Esophagus muscularis mucosa (tissue), 4 donors: ENCODE results near the gene L3MBTL1. TPM values are rescaled to one million over a fixed set of nuclear protein-coding genes. Genes with fewer than 3 reads are reported as not detected.

ENCODE experiments used
- DNase-seq: peaks from one replicate; pipeline ENCODE4 v3.0.0-alpha.2; 2017; ENCODE audit errors: extremely low spot score
- H3K27ac ChIP-seq, 4 donors: fragments of 200-600 bp; sonication (generic); replicated peaks in 1 of 4; 1 replicate in 3 of 4; 2 replicates in 1 of 4; pipeline ENCODE4 v1.5.1; 2016 to 2019; ENCODE audit warnings: mild to moderate bottlenecking in 1 of 4
- H3K27me3 ChIP-seq, 4 donors: fragments of 200-600 bp; sonication (generic); one replicate each; pipeline versions ENCODE4 v1.5.1 to v1.6.0; 2016 to 2019
- H3K36me3 ChIP-seq, 4 donors: fragments of 200-600 bp; sonication (generic); one replicate each; pipeline ENCODE4 v1.5.1; 2016 to 2019
- H3K4me1 ChIP-seq, 4 donors: fragments of 200-600 bp; sonication (generic); one replicate each; pipeline ENCODE4 v1.5.1; 2016 to 2019
- H3K4me3 ChIP-seq, 4 donors: fragments of 200-600 bp; sonication (generic); 1 replicate in 2 of 4; 2 replicates in 2 of 4; pipeline ENCODE4 v1.5.1; 2016 to 2019; ENCODE audit warnings: mild to moderate bottlenecking in 4 of 4, moderate library complexity in 1 of 4
- H3K9me3 ChIP-seq, 4 donors: fragments of 200-600 bp; sonication (generic); 1 replicate in 3 of 4; 2 replicates in 1 of 4; pipeline ENCODE4 v1.5.1; 2016 to 2019
- EP300 ChIP-seq: sonication (generic); formaldehyde crosslinking; IDR thresholded peaks from one replicate; pipeline ENCODE4 v1.6.1; 2017; ENCODE audit warnings: antibody characterized with exemption
- POLR2A ChIP-seq: fragments of 450-650 bp; IDR thresholded peaks from one replicate; pipeline ENCODE4 v1.6.1; 2017; ENCODE audit warnings: antibody characterized with exemption, moderate library complexity, mild to moderate bottlenecking, low read depth
- POLR2AphosphoS5 ChIP-seq, 2 donors: sonication (generic); formaldehyde crosslinking; IDR thresholded peaks; one replicate each; pipeline ENCODE4 v1.6.1; 2017; ENCODE audit warnings: antibody characterized with exemption in 2 of 2
- WGBS: methylation state at CpG from one replicate; pipeline ENCODE4 v1.1.5; 2018; 5-methylcytosine and 5-hydroxymethylcytosine counted together
- intact Hi-C: fragments of 100-400 bp; cut with DNase I; formaldehyde crosslinking; loops from one replicate; pipeline ENCODE4 v1.15.1; 2023
- total RNA-seq, 4 donors: library from RNA; depleted of rRNA; stranded (reverse); fragments of >200 nt; gene quantifications; one replicate each; pipeline versions ENCODE4 v1.1.0 to v1.2.1, GENCODE V29; 2016
- TF ChIP-seq, protein P1 (sequence below), 3 experiments: fragments of 200-600 bp in 2 of 3; fragments of 450-650 bp in 1 of 3; sonication (generic) in 2 of 3; IDR thresholded peaks; one replicate each; pipeline ENCODE4 v1.5.1; 2017 to 2019; ENCODE audit warnings: antibody characterized with exemption in 3 of 3, mild to moderate bottlenecking in 2 of 3, moderate library complexity in 1 of 3

Gene L3MBTL1
- total RNA-seq, 4 donors from 2014 or later, result 5.6 to 19.5 (median 8.5) TPM

DNA sequence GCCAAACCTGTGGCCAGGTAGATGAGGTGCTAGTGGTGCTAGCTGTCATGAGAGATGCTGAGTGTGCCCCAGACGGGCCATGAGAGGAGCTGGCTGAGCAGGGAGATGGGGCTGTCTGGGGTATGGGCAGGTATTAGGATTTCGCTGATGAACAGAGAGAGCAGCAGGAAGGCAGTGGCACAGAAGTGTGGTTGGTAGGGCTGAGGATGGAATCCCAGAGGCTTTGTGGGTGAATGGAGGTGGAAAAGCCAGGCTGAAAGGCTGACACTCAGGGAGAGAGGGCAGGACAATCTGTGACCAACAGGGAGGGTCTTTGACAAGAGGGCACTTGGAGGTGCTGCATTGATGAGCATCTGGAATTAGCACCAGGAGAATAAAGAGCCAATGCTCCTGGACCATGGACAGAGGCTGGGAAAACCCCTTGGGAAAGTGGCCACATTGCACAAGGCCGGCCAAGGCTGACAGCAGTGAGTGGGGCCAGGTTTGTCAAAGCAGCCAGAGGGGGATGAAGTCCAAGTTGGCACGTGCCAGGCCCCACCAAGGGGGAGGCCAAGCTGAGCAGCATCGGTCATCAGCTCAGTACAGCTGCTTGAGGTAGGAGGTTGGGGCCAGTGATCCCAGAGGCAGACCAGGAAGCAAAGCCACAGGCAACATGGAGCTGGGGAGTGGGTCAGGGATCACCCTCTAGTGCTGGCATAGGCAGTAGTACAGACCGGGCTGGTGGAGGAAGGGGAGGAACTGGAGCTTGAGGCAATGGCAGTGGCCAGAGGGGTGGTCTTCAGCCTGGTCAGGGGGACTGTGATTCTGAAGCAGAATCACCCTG lies 31.6 kb downstream of the L3MBTL1 start:
- intact Hi-C loops, result no loop called here
- peaks cover 0 to 58% (median 39%) of the 10 kb centered on the region in 4 donors for H3K36me3 ChIP-seq
- no peaks in the 10 kb centered on the region for H3K9me3 ChIP-seq
- no peak for TF ChIP-seq POLR2AphosphoS5 (IDR thresholded peaks at IDR 0.05)
- no peak for TF ChIP-seq POLR2A
- TF ChIP-seq, protein P1, sequence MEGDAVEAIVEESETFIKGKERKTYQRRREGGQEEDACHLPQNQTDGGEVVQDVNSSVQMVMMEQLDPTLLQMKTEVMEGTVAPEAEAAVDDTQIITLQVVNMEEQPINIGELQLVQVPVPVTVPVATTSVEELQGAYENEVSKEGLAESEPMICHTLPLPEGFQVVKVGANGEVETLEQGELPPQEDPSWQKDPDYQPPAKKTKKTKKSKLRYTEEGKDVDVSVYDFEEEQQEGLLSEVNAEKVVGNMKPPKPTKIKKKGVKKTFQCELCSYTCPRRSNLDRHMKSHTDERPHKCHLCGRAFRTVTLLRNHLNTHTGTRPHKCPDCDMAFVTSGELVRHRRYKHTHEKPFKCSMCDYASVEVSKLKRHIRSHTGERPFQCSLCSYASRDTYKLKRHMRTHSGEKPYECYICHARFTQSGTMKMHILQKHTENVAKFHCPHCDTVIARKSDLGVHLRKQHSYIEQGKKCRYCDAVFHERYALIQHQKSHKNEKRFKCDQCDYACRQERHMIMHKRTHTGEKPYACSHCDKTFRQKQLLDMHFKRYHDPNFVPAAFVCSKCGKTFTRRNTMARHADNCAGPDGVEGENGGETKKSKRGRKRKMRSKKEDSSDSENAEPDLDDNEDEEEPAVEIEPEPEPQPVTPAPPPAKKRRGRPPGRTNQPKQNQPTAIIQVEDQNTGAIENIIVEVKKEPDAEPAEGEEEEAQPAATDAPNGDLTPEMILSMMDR (IDR thresholded peaks at IDR 0.05), result no peak
- no peak for TF ChIP-seq EP300
- no peak for DNase-seq
- H3K27ac ChIP-seq, result no peak overlapping the region
- 85% methylated on average over 6 of the region's 6 CpGs for WGBS
- no peaks in the 10 kb centered on the region for H3K4me1 ChIP-seq
- no peak overlapping the region for H3K4me3 ChIP-seq
- H3K27me3 ChIP-seq, result no peaks in the 10 kb centered on the region

DNA sequence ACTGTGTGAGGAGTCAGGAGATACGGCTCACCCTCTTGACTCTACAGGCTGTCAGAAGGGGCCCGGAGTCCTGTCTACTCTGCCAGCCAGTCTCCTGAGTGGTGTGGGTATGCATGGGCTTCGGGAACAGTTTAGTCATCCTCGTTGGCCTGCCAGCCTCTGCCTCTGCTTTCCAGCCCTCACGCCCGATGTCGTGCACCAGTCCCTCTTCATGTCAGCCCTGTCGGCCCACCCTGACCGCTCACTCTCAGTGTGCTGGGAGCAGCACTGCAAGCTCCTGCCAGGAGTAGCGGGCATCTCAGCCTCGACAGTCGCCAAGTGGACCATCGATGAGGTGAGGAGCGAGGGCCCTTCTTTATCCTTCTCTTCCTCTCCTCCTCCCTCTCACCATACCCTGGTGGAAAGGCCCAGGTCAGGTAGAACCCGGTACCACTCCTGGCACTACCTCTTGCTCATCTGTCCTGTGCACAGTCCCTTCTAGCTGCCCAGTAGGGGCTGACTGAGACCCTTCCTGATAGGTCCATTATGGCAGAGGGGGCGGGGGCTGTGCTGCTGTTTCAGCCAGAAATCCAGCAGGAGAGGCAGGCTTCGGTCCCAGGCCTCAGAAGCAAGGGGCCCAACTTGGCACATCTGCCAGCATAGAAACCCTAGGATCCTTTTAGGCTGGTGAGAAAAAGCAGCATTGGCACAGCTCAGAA lies 32.6 kb downstream of the L3MBTL1 start:
- intact Hi-C loops, result no loop called here

GRCh38 chr20:43540673-43541060 lies 33.2 kb downstream of the L3MBTL1 start:
- no peak for DNase-seq
- Histone ChIP-seq H3K36me3 (peaks cover 0 to 52% (median 26%) of the 10 kb centered on the region in 4 donors), H3K27me3 (no peaks in the 10 kb centered on the region), H3K27ac (no peak overlapping the region), H3K9me3 (no peaks in the 10 kb centered on the region), H3K4me3 (no peak overlapping the region), H3K4me1 (no peaks in the 10 kb centered on the region)
- TF ChIP-seq, protein P1 (IDR thresholded peaks at IDR 0.05), result no peak
- TF ChIP-seq POLR2A, result no peak
- TF ChIP-seq POLR2AphosphoS5 (IDR thresholded peaks at IDR 0.05), result no peak
- no peak for TF ChIP-seq EP300
- WGBS, result 95% methylated on average over 7 of the region's 7 CpGs
- intact Hi-C loops, result no loop called here

More for the DNA sequence above, 32.6 kb downstream of the L3MBTL1 start:
- TF ChIP-seq, protein P1 (IDR thresholded peaks at IDR 0.05), result no peak
- TF ChIP-seq POLR2A (no peak), POLR2AphosphoS5 (IDR thresholded peaks at IDR 0.05) (no peak), EP300 (no peak)
- 93% methylated on average over 8 of the region's 17 CpGs for WGBS
- Histone ChIP-seq H3K27me3 (no peaks in the 10 kb centered on the region), H3K4me1 (no peaks in the 10 kb centered on the region), H3K9me3 (no peaks in the 10 kb centered on the region), H3K36me3 (peaks cover 0 to 53% (median 32%) of the 10 kb centered on the region in 4 donors), H3K27ac (no peak overlapping the region), H3K4me3 (no peak overlapping the region)
- DNase-seq, result no peak

GRCh38 chr20:43541214-43541613 lies 33.7 kb downstream of the L3MBTL1 start:
- Histone ChIP-seq H3K27me3 (no peaks in the 10 kb centered on the region), H3K36me3 (peaks cover 0 to 52% (median 21%) of the 10 kb centered on the region in 4 donors), H3K27ac (no peak overlapping the region), H3K4me3 (no peak overlapping the region), H3K4me1 (no peaks in the 10 kb centered on the region), H3K9me3 (no peaks in the 10 kb centered on the region)
- 67% methylated on average over 2 of the region's 2 CpGs for WGBS
- intact Hi-C loops, result no loop called here
- TF ChIP-seq, protein P1 (IDR thresholded peaks at IDR 0.05), result no peak
- no peak for TF ChIP-seq EP300
- no peak for TF ChIP-seq POLR2A
- no peak for TF ChIP-seq POLR2AphosphoS5 (IDR thresholded peaks at IDR 0.05)
- DNase-seq, result no peak
